GM23248 (cell line): ENCODE measurements around the gene BCR.

Experiments used
- EZH2 ChIP-seq: fragments of 200-600 bp; sonication (generic); IDR thresholded peaks from 2 replicates; pipeline ENCODE4 v1.6.1; 2018; ENCODE audit warnings: antibody characterized with exemption, mild to moderate bottlenecking; ENCODE audit not compliant: insufficient read depth, poor library complexity, severe bottlenecking
- EZH2phosphoT487 ChIP-seq: fragments of 200-600 bp; sonication (generic); IDR thresholded peaks from 2 replicates; pipeline ENCODE4 v1.6.1; 2018; ENCODE audit warnings: antibody characterized with exemption, moderate library complexity, mild to moderate bottlenecking, low read depth; ENCODE audit not compliant: insufficient read depth

GRCh38 chr22:23204125-23204488 is 23.8 kb downstream of the BCR start:
- no peak for TF ChIP-seq EZH2
- no peak for TF ChIP-seq EZH2phosphoT487
